OCI-LY7 (cell line): ENCODE data around the gene CIT. TPM values are rescaled to one million over a fixed set of nuclear protein-coding genes. Genes with fewer than 3 reads are reported as not detected.

Experiments
- Bru-seq: library from RNA; stranded (reverse); fragments of 400-500 nt; gene quantifications from one replicate; lab custom pipeline; 2021; lab: Mats Ljungman, UMichigan
- BruChase-seq, 2 experiments: library from RNA; stranded (reverse); fragments of 400-500 nt; gene quantifications; one replicate each; lab custom pipeline; 2021; lab: Mats Ljungman, UMichigan
- BruUV-seq: library from RNA; stranded (reverse); fragments of 400-500 nt; replicated peaks from 2 replicates; lab custom pipeline; 2021; lab: Mats Ljungman, UMichigan
- CTCF ChIA-PET: fragments of 300-600 bp; sonication (Branson Sonifier 250); formaldehyde crosslinking; loops from one replicate; lab custom pipeline; 2022; ENCODE audit warnings: antibody characterized with exemption; ENCODE audit not compliant: unreplicated experiment; lab: Charles Lee
- POLR2A ChIA-PET: fragments of 300-600 bp; sonication (Branson Sonifier 250); formaldehyde crosslinking; loops from one replicate; lab custom pipeline; 2022; ENCODE audit warnings: antibody characterized with exemption; lab: Charles Lee
- DNase-seq: peaks from one replicate; pipeline ENCODE4 v3.0.0-alpha.2; 2015; ENCODE audit warnings: low spot score
- H2AFZ ChIP-seq: fragments of 200-600 bp; sonication (generic), shearing (Covaris generic); 2 replicates; pipeline ENCODE4 v1.6.1; 2014; ENCODE audit warnings: mild to moderate bottlenecking, antibody characterized with exemption, low read length, moderate library complexity
- H3K27ac ChIP-seq: fragments of 200-600 bp; sonication (generic); 2 replicates; pipeline ENCODE4 v1.5.1; 2014; ENCODE audit warnings: mixed run types, low read depth, mild to moderate bottlenecking, moderate library complexity, low read length, inconsistent platforms; ENCODE audit not compliant: poor library complexity, severe bottlenecking
- H3K36me3 ChIP-seq: fragments of 200-600 bp; sonication (generic); 2 replicates; pipeline ENCODE4 v1.6.1; 2014; ENCODE audit warnings: mild to moderate bottlenecking, antibody characterized with exemption, low read length, moderate library complexity, mixed read lengths; ENCODE audit not compliant: insufficient read depth
- H3K4me1 ChIP-seq: fragments of 200-600 bp; sonication (generic); 2 replicates; pipeline ENCODE4 v1.5.1; 2014; ENCODE audit warnings: mild to moderate bottlenecking, low read length; ENCODE audit not compliant: insufficient read depth, poor library complexity, severe bottlenecking
- H3K4me2 ChIP-seq: fragments of 200-600 bp; sonication (generic); 2 replicates; pipeline ENCODE4 v1.6.1; 2014; ENCODE audit warnings: mild to moderate bottlenecking, low read length
- H3K4me3 ChIP-seq: fragments of 200-600 bp; sonication (generic); 2 replicates; pipeline ENCODE4 v1.5.1; 2014; ENCODE audit warnings: mild to moderate bottlenecking, low read depth, low read length; ENCODE audit not compliant: poor library complexity, severe bottlenecking
- H3K79me2 ChIP-seq: fragments of 200-600 bp; sonication (generic); 2 replicates; pipeline ENCODE4 v1.6.1; 2016; ENCODE audit warnings: low read depth, mild to moderate bottlenecking, low read length, moderate library complexity, mixed read lengths; ENCODE audit not compliant: insufficient read depth
- H3K9me2 ChIP-seq: fragments of 200-600 bp; sonication (generic); 2 replicates; pipeline ENCODE4 v1.6.1; 2016; ENCODE audit warnings: mild to moderate bottlenecking, low read length, mixed read lengths; ENCODE audit not compliant: insufficient read depth
- H3K9me3 ChIP-seq: fragments of 200-600 bp; sonication (generic); 2 replicates; pipeline ENCODE4 v1.6.1; 2014; ENCODE audit warnings: mild to moderate bottlenecking, mixed run types, low read length, mixed read lengths
- H4K20me1 ChIP-seq: fragments of 200-600 bp; sonication (generic); 2 replicates; pipeline ENCODE4 v1.6.1; 2014; ENCODE audit warnings: mild to moderate bottlenecking, antibody characterized with exemption, low read length, moderate library complexity, mixed read lengths; ENCODE audit not compliant: insufficient read depth
- CTCF ChIP-seq: fragments of 200-600 bp; sonication (generic); conservative IDR thresholded peaks from 2 replicates; pipeline ENCODE4 v1.5.1; 2014; ENCODE audit warnings: mild to moderate bottlenecking, antibody characterized with exemption, low read length, moderate library complexity, mixed read lengths
- EZH2phosphoT487 ChIP-seq: fragments of 200-600 bp; sonication (generic); IDR thresholded peaks from 2 replicates; pipeline ENCODE4 v1.6.1; 2018; ENCODE audit warnings: low read depth, borderline replicate concordance, mild to moderate bottlenecking, mixed run types, antibody characterized with exemption, low read length, moderate library complexity, mixed read lengths
- intact Hi-C: fragments of 100-400 bp; cut with micrococcal nuclease; formaldehyde crosslinking; loops from one replicate; pipeline ENCODE4 v1.10.0; 2022; ENCODE audit not compliant: unreplicated experiment
- long read RNA-seq: library from polyadenylated mRNA; stranded (forward); transcript quantifications from one replicate; pipeline ENCODE4 v2.0.0, GENCODE V29; 2022
- total RNA-seq, 2 experiments: library from RNA; depleted of rRNA in 1 of 2; stranded (reverse); fragments of >200 nt in 1 of 2; shearing (Covaris generic) in 1 of 2; gene quantifications; 2 replicates each; pipeline ENCODE4 v1.2.3, GENCODE V29; 2014 to 2022

Gene CIT
- 33.4 and 74.4 TPM in 2 replicates for total RNA-seq (2014; rRNA removed; shearing (Covaris generic))
- 90.1 and 117 TPM in 2 replicates for total RNA-seq (2022)
- Bru-seq, nascent RNA = percentile 83 among the genes with signal in this experiment
- percentile 77 among the genes with signal in this experiment for BruChase-seq, experiment 1, labeled RNA remaining after a 6-hour chase
- percentile 73 among the genes with signal in this experiment for BruChase-seq, experiment 2, labeled RNA remaining after a 2-hour chase
- long read RNA-seq, partial matches to known transcripts = 8 of 21 reads
- long read RNA-seq, other reads (novel, unspliced or antisense) = 13 of 21 reads

GRCh38 chr12:119876761-119877638 is at the start of gene CIT:
TSS of gene CIT (minus strand) at chr12:119877320. CDS start at chr12:119876168, 1,152 bp downstream.
- H3K79me2 ChIP-seq = peaks cover 11% of the 10 kb centered on the region; the same call in 1 of the 2 replicates
- peak within 1 kb of the TSS; percentile 52 for H3K27ac ChIP-seq
- DNase-seq = peak; percentile 95
- H2AFZ ChIP-seq = peak within 1 kb of the TSS; percentile 100
- CTCF ChIA-PET = no interaction called here
- POLR2A ChIA-PET = interaction anchor here (0.5 to 1.7 kb wide), 6 partner anchors 12 to 242 kb away, joined by 3 to 6 read pairs (median 4); no protein-coding TSS in a partner anchor
- H3K4me3 ChIP-seq = peak within 1 kb of the TSS; percentile 86
- H3K4me2 ChIP-seq = peak within 1 kb of the TSS; percentile 79
- H4K20me1 ChIP-seq = no peaks in the 10 kb centered on the region
- H3K9me2 ChIP-seq = no peaks in the 10 kb centered on the region
- H3K4me1 ChIP-seq = peaks cover 12% of the 10 kb centered on the region
- TF ChIP-seq CTCF (no peak), EZH2phosphoT487 (no peak)
- H3K36me3 ChIP-seq = peaks cover 37% of the 10 kb centered on the region
- intact Hi-C loops = no loop called here
- no peaks in the 10 kb centered on the region for H3K9me3 ChIP-seq
- TSS peak; percentile 48 for BruUV-seq

- no peak overlapping the region for H3K27ac ChIP-seq
- H3K4me2 ChIP-seq = no peak overlapping the region
- H3K4me3 ChIP-seq = no peak overlapping the region
- no peaks in the 10 kb centered on the region for H3K79me2 ChIP-seq
- H3K9me2 ChIP-seq = no peaks in the 10 kb centered on the region
- CTCF ChIA-PET = no interaction called here
- POLR2A ChIA-PET = no interaction called here
- no peaks in the 10 kb centered on the region for H3K4me1 ChIP-seq
- intact Hi-C loops = no loop called here
- H4K20me1 ChIP-seq = no peaks in the 10 kb centered on the region
- no peak overlapping the region for H2AFZ ChIP-seq
- H3K9me3 ChIP-seq = no peaks in the 10 kb centered on the region
- H3K36me3 ChIP-seq = no peaks in the 10 kb centered on the region
- no peak for DNase-seq
- no peak for TF ChIP-seq CTCF
- no peak for TF ChIP-seq EZH2phosphoT487
- no TSS peak for BruUV-seq
Observed at GRCh38 chr12:119925269-119925668, 48.1 kb upstream of the CIT start.
